Inflammatory macrophage treated with lipopolysaccharide for 4 hours (primary cell): ENCODE measurements around the gene TICRR.

Experiments
- DNase-seq: peaks from one replicate; pipeline ENCODE4 v3.0.0-alpha.2; 2020

The TICRR gene

DNA sequence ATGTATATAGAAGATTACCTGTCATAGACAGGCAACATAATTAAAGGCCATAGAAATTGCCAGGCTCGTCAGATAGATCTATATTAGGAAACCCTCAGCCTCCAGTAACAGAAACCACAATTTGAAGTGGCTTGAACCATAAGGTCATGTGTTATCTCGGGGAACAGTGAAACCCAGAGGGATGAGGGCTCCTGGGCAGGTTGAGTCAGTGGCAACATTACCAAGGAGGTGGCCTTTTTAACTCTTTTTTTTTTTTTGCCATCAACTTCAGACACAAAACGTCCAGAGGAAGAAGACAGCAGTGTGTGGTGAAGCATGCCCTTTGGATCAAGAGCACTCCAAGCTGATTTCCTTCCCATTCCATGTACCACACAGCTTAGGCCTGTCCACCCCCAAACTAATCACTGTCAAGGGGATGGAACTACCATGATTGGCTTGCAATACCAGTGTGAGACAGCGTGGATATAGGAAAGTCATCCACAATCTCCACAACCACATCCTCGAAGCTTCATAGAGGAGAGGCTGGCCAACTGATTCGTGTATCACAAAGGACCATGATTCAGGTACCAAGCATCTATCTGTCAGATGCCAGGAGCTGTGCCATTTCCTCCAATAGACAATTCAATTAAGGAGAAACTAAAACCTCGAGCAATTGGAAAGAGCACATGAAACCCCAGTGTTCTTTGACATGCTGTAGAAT is 81.0 kb downstream of the TICRR start:
- DNase-seq: no peak

DNA sequence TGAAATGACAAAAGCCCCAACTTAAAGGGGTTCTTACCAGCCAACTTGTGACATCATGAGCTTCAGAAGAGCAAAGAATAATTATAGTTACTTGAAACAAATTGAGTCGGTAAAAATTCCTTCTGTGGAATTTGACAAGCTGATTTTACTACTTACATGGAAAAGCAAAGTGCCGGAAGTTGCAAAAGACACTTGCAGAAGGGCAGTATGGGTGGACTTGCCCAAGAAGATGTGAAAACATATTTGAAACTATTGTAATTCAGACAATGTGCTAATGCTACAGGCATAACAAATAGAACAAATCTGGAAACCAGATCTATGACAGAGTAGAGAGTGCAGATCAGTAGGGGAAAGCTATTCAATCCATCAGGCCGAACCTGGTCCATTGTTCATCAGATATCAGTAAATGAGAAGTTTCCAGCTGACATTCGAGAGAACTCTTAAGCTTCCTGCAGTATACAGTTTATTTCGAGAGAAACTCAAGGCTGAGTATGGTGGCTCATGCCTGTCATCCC is 82.5 kb downstream of the TICRR start:
- DNase-seq: no peak

DNA sequence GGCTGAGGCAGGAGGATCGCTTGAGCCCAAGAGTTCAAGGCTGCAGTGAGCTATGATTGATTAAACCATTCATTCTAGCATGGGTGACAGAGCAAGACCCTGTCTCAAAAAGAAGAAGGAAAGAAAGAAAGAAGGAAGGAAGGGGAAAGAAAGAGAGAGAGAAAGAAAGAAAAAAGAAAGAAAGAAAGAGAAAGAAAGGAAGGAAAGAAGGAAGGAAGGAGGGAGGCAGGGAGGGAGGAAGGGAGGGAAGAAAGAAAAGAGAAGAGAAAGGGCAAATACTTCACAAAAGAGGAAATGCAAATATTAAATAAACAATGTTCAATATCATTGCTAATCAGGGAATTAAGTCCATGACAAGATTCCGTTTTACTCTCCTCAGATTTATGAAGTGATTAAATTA is 84.0 kb downstream of the TICRR start:
- DNase-seq: no peak

DNA sequence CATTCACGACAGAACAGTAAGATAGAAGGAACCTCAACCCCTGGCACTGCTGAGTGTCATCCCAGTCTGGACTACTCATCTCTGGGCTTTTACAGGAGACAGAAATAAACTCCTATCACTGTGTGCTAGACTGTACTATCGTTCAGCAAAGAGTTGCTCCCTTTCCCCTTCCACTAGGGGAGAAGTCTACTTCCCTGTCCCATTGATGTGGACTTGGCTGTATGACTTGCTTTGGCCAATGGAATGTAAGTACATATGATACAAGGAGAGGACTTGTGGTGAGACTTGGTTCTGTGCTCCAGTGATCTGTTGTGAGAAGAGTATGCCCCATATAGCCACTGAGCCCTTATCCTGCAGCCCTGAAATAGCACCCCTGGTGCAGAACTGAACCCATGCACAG is 85.3 kb downstream of the TICRR start:
- no peak for DNase-seq

DNA sequence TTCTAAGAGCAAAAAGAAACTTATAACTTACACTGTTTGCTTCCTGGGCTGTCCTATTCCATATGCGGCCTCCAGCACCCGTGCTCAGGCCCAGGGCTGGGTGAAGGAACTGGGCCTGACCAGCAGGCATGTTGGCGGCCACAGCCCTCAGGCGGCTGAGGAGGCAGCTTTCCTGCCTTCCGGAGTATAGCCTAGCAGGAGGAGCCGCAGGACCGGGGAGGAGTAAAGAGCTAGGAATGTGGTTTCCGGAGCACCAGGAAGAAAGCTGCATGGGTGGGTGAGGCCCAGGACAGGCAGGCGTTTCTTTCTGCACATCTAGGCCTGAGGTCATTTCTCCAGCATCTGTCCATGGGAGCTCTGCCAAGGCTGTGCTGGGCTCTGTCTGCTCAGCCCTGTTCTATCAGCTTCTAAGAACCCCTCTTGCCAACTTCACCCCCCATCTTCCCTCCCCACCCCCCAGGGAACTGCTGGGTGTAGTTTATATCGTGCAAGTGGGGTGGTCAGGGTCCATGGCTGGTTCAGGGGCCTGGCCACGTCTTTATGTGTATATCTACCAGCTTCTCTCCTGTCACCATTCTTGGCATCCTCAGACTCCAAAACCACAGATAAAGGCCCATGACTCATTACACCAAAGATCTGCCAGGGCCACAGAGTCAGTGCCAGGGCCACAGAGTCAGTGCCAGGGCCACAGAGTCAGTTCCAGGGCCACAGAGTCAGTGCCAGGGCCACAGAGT is 87.8 kb downstream of the TICRR start:
- peak; percentile 4 for DNase-seq

DNA sequence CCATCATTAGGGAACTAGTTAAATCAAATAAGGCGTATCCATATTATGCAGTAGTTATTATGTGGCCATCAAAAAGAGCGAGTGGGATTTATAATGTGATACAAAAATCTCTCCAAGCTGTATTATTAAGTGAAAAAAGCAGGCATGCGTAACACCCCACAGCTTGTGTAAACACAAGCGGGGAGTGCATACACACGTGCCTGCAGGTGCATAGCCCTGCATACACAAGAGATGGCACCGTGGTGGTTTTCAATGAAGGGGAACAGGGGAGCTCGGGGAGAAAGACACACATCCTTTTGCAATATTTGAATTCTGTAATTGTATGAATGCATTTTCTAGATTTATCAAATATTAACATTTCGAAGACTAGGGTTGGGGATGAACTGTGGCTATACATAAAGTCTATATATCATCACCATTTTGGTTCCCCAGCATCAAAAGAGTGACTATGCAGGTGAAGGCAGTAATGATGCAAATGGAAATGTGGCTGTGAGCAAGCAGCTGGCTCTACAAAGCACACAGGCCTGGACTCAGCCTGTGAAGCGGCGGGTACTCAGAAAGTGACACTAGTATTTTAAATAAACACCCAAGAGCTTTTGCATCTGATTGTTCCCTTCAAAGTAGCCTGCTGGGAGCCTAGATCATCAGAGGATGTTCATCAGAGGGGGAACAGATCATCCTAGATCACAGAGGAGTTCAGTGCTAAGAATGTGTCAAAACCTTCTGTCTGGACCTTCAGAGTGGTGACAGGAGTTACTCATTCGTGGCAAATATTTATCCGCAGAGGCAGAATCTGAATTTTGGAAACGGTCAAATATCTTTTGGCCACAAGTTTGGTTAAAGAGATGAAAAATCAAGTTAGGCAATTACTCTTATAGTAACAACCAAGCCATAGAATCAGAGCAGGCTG is 89.4 kb downstream of the TICRR start:
- DNase-seq: no peak

DNA sequence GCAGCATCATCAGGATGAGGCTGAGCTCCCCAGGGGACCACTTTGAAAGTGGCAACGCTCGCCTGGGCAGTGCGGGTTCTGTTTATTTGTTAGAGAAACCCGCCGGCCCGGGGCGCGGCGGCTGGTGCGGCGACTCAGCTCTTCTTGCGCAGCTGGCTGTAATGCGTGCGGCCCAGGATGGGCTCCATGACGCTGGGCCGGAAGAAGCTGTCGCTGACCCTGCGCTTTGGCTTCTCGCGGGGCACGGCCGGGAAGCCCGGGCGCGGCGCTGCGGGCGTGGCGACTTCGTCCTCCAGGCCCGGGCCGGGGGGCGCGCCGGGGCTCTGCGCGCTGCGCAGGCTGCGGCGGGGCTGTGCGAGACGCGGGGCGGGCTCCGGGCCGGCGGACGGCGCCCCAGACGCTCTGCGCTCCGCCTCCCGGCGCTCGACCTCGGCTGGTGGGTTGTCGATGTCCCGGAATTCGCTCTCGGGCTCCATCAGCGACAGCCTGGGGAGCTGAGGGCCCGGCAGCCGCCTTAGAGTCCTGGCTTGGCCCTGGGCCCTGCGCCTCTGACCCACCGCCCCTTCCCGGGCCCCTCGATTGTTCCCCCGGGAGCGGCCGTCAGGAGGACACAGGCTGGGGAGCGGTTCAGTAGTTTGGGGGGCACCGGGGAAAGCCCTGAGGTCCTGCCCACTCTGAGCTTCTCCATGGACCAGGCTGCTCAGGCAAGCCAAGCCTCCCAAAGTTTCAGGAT is 90.3 kb downstream of the TICRR start:
- peak; percentile 44 for DNase-seq

DNA sequence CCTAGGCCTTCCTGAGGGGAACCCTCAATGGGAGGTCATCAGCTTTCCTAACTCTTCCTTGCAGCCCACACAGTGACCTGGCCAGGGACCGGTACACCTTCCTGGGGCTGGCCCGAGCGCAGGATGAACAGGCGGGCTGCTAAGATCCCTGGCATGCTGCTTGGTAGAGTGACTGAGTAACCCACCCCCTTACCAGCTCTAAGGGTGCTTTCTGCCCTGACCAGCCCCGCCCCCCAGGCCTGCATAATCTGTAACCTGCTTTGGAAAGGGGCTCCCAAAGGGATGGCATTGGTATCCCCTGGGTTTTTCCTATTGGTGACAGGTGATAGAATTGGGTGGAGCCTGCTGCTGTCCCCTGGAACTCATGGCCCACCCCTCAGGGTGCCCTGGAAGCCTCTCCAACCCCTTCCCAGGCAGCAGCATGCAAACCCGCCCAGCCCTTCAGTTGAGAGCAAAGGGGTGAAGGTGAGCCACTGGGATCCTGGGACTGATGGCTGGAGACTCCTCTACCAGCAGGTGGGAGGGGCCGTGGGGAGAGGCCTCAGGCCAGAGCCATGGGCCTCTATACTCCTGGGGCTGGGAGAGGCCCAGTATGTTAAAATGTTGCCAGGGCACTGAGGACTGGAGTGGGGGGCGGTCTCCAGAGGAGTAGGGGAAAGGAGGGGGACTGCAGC is 91.1 kb downstream of the TICRR start:
- no peak for DNase-seq

DNA sequence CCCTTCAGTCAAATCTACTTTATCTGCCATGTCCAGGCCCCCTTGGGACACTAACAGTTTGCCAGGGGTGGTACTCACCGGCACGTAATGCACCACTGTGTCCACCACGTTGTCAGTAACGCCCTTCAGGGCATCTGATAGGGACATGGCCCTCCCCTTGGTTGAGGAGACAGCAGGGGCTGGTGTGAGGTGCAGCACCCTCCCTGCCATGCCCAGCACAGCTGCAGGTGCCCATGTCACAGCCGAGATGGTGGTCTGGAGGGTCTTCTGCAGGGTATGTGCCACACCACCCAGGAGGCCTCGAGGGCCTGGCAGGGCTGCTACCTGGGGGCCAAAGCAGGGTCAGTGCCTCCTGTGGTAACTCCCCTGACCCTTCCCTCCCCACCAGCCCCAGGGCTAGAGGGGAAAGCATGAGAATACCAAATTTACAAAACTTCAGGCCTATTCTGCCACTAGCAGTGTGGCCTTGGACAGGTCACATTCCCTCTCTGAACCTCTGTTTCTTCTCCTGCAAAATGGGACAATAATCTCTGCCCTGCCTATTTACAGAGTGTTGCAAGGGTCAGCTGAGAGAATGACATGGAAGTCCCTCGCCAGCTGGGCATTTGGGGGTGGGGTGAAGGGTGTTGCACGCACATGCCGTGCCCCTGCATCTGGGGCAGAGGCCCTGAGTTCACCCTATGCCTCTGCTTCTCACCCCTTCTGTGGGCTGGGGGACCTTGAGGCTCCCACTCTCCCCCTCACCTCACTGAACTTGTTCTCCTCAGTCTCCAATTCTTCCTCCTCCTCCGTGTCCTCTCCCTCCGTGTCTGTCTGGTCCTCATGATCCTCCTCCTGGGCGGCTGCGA is 91.8 kb downstream of the TICRR start:
- no peak for DNase-seq

DNA sequence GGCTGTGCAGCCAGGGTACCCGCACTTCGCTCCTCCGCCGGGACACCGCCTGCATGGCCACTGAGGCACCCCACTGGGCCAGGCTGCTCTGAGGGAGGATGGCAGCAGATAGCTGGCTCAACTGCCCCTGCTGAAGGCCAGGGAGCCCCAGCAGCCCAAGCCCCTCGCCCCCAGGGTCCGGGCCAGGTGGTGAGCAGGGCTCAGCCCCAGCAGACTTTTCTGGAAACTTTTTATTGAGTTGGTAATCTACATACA is 92.4 kb downstream of the TICRR start:
- DNase-seq: no peak

DNA sequence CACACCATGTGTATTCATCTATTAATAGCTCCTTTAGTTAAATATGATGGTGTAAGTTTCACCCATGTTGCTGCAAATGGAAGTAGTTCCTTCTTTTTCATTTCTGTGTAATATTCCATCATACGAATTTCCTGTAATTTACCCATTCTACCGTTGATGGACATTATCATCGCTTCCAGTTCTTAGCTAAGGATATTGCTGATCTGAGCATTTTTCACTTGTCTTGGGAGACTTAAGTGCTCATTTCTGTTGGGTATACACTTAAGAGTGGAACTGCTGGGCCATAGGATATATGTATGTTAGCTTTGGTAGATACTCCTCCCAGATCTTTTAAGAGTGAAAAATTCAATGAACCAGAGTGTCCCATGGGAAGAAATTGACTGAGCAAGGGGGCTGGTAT is 92.9 kb downstream of the TICRR start:
- no peak for DNase-seq

DNA sequence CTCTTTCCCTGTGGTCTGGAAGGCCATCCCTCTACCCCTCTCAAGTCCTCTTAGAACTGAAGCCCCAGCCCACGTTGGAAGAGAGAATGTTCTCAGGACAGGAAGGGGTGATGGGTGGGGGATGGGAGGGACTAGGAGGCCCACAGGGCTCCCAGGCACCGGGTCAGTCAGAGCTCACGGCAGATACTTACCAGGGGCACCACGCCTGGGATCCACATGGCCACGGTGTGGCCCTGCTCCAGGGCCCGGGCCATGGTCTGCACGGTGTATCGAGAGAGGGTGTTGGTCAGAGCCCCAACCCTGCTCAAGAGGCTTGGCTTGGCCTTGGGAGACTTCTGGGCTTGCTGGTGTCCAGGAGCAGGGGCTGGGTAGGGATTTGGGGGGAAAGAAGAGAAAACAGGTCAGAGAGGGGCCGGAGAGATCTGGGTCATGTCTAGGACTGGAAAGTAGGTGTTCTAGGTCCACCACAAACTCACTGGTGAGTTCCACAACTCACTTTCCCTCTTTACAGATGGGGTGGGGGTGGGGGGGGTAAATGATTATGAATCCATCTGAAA is 94.1 kb downstream of the TICRR start:
- no peak for DNase-seq

DNA sequence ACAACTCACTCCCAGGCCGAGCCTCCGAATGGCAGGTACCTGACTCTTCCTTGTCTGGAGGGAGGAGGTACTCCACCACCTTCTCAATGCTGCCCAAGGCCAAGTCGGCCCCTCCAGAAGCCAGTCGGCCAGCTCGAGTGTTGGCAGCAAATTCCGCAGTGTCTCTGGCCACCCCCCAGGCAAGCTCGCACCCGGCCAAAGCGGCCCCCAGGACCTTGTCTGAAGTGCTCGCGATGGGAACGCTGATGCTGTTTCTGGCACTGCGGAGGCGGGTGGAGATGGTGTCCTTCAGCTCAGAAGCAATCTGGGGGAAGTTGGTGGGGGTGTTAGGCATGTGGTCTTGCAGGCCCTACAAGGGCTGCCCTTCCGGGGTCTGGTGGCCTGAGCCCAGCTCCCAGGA is 94.7 kb downstream of the TICRR start:
- DNase-seq: no peak

DNA sequence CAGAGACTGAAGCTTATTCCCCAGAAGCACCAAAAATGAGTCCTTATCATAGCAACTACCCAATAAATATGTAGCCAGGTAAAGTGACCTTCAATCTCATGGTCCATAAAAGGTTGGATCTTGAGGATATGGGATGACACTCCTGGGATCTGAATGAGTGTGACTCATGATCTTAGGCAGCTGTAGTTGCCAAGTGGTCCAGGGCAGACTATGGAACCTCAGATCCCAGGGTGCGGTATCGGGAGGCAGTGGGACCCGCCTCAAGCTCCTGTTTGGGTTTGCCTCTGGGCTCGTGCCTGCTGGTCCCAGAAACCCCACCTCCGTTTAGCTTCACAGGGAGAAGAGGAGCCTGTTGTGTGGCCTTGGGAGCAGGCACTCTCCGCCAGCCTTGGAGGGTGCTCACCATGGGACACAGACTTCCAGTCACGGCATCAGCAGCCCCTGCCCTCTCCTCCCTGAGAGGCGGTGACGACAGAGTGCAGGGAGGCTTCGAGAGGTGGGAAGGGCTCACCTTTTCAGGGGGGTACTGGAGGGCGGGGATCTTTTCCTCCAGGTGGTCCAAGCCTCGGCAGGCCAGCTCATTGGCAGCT is 95.8 kb downstream of the TICRR start:
- no peak for DNase-seq

DNA sequence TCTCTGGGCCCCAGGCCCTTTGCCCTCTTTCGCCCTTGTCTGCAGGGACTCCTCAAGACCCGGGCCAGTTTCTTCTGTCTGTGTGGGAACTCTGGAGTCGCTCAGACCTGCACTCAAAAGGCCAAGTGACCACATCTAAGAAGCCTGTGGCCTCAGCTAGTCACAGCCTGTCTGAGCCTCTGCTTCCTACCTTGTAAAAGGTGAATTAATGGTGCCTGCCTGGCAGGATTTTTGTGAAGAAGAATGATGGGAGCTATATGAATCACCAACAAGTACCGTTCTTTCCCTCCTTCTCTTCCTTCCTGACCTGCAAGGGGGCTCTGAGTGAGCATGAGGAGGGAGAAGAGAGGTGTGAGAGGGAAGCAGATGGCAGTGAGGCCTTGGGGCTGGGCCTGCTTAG is 96.4 kb downstream of the TICRR start:
- DNase-seq: no peak

DNA sequence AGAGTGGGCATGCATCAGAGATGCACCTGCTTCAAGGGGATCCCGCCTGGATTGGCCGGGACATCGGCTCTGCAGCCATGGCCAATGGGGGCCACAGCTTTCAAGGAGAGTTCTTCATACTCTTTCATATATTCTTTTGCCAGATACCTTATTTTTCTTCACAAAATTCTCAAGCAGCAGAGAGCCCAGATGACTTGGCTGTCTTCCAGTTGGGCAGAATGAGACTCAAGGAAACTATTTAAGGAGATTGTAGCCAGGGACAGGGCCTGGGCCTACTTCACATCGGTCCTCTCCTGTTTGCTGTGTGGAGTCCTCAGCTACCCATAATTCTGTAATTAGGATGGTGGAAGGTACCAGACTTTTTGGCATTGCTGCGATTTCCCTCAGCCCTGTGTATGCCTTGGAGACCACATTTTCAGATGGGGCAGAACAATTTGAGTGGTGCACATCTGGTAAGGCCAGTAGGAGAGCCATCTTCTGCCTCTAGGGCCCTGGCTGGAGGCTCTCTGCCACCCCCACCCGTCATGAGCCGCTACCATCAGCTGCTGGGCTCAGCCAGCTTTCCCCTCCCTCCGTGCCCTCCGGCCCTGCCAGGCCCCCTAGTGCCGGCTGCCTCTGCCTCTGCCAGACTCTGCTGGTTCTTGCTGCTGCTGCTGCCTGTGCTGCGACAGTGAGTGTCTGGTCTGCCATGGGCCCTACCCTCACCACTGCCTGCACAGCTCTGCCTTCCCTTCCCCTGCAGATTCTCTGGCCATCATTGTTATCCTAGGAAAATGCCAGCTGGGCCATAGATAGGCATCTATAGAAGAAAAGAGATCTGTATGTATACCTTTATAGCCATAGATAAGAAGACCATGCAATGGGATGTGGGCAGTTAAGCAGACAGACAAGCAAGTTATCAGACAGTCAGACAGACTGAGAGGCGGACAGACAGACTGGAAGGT is 97.2 kb downstream of the TICRR start:
- DNase-seq: no peak

DNA sequence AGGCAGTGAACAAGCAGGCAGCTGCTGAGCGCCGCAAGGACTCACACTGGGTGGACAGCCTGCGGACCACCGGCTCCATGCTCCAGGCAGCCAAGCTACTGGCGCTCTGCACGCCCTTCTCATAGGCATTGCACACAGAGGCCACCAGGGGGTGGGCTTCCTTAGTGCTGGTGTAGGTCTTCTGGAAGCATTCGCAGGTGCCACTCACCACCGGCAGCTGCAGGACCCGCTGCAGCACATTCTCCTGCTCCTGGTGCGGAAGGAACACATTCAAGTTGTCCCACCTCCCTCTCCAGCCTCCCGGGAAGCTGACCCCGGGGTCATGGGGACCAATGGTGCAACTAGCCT is 97.9 kb downstream of the TICRR start:
- peak; percentile 6 for DNase-seq

DNA sequence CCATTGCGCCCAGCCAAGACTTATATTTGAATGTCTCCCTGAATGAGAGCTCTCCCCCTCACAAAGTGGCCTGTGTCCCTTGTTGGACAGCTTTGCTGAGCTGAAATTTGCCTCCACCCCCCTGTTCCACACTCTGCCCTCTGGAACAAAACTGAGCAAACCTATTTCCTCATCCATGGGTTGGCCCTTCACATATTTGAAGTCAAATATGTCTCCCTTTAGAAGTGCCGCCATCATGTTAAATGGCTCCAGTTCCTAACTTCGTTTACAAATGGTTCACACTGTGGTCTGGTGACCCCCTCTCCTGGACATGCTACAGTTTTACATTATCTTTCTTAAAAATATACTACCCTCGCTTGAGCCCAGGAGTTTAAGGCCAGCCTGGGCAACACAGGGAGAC is 99.3 kb downstream of the TICRR start:
- no peak for DNase-seq

DNA sequence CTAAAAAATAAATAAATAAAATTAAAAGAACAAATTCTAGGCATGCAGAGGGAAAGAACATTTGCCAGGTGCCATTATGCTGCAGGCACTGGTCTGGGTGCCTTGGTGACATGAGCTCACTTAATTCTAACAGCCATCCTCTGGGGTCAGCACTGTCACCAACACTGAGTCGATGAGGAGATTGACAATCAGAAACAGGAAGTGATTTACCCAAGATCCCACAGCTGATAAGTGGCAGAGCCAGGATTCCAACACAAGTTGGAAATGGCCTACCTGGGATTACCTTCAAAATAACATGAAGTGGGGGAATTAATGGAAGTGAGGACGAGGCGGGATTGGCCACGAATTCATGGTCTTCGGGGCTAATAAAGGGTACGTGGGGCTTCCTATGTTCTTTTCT is 100.3 kb downstream of the TICRR start:
- no peak for DNase-seq

DNA sequence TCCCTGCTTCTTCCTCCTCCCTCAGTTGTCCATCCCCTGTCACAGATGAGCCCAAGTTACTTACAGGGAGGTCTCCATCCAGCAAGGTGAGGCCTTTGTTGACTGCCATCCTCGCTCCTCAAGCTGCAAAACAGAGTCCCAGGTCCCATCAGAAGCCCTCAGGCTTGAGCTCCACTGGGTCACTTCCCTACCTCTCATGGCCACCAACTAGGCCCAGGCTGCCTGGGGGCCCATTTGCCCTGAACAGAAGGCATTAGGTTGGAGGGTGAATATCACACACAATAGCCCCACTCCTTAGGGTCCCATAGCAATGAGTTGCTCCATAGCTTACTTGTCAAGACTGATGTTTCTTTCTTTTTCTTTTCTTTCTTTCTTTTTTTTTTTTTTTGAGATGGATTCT is 102.1 kb downstream of the TICRR start:
- DNase-seq: no peak
